Activated naive CD4-positive, alpha-beta T cell treated with anti-CD3 and anti-CD28 coated beads, Interleukin-2, amount 50 U/mL, for 72 hours (primary cell): ENCODE data around the gene C2CD2L. TPM values are rescaled to one million over a fixed set of nuclear protein-coding genes. Genes with fewer than 3 reads are reported as not detected.
"Not testable (repeated sequence)": the region's sequence is repeated elsewhere in the genome, so short reads cannot be mapped to it uniquely, and the experiment has no call there.

Experiments
- ATAC-seq, 2 donors: fragments of 150-1000 bp; cut with Tn5 transposase; 2 replicates each; pipeline ENCODE4 v1.10.0; 2021; ENCODE audit warnings: mild to moderate bottlenecking in 2 of 2, moderate library complexity in 2 of 2
- DNase-seq, 2 donors: peaks; one replicate each; pipeline ENCODE4 v3.0.0; 2021 to 2022; ENCODE audit warnings: low spot score in 2 of 2
- H3K27ac Mint-ChIP-seq, 2 donors: one replicate each; pipeline ENCODE4 v1.8.0; 2022; ENCODE audit warnings: mild to moderate bottlenecking in 2 of 2, mixed read lengths in 2 of 2
- H3K36me3 Mint-ChIP-seq, 2 donors: one replicate each; pipeline ENCODE4 v1.8.0; 2022; ENCODE audit warnings: mixed read lengths in 2 of 2
- H3K9me3 Mint-ChIP-seq, 2 donors: one replicate each; pipeline ENCODE4 v1.8.0; 2022; ENCODE audit warnings: mixed read lengths in 2 of 2
- total RNA-seq, 2 donors: library from RNA; stranded (reverse); gene quantifications; one replicate each; pipeline ENCODE4 v1.2.3, GENCODE V29; 2022

C2CD2L gene
- total RNA-seq, 2 donors from 2014 or later: 19.1 to 43.2 TPM

GRCh38 chr11:119121008-119121810 is 14.1 kb downstream of the C2CD2L start, which contains the start of gene HINFP:
Gene HINFP, plus strand, starts transcription at chr11:119121580. Its CDS starts 5,365 bp downstream, at chr11:119126945.
- DNase-seq (peak; percentile 98 to 99), ATAC-seq (peak; percentile 98 to 99)
- H3K27ac Mint-ChIP-seq: peak within 1 kb of the TSS; percentile 88 to 96
- no peaks in the 10 kb centered on the region for H3K9me3 Mint-ChIP-seq
- peaks cover 18 to 25% of the 10 kb centered on the region in 2 donors for H3K36me3 Mint-ChIP-seq

- peak in 1 of 2 donors; percentile 10 for ATAC-seq
- DNase-seq: no peak
- Mint-ChIP-seq H3K27ac (peak overlapping the region; percentile 88 to 96), H3K36me3 (peaks cover 19 to 21% of the 10 kb centered on the region in 2 donors), H3K9me3 (no peaks in the 10 kb centered on the region)
Measured at GRCh38 chr11:119121811-119122124, 14.6 kb downstream of the C2CD2L start.

GRCh38 chr11:119125821-119126220 is 18.7 kb downstream of the C2CD2L start:
- Mint-ChIP-seq H3K27ac (no peak overlapping the region), H3K36me3 (peaks cover 13 to 17% of the 10 kb centered on the region in 2 donors), H3K9me3 (no peaks in the 10 kb centered on the region)
- DNase-seq: no peak
- no peak for ATAC-seq

- Mint-ChIP-seq H3K9me3 (no peaks in the 10 kb centered on the region), H3K36me3 (peaks cover 12 to 21% of the 10 kb centered on the region in 2 donors), H3K27ac (peak overlapping the region; percentile 35 to 74)
- DNase-seq: no peak
- ATAC-seq: no peak
Measured at GRCh38 chr11:119126675-119127268, 19.6 kb downstream of the C2CD2L start.

GRCh38 chr11:119130662-119131061 is 23.5 kb downstream of the C2CD2L start:
- ATAC-seq (no peak), DNase-seq (no peak)
- Mint-ChIP-seq H3K27ac (peak overlapping the region; percentile 5 to 72), H3K9me3 (no peaks in the 10 kb centered on the region), H3K36me3 (peaks cover 8 to 22% of the 10 kb centered on the region in 2 donors)

- Mint-ChIP-seq H3K27ac (no peak overlapping the region), H3K36me3 (peaks cover 8 to 19% of the 10 kb centered on the region in 2 donors), H3K9me3 (no peaks in the 10 kb centered on the region)
- DNase-seq (no peak), ATAC-seq (peak in 1 of 2 donors; percentile 44)
Measured at GRCh38 chr11:119134389-119134978, 27.3 kb downstream of the C2CD2L start.

GRCh38 chr11:119139276-119139675 is 32.1 kb downstream of the C2CD2L start:
- not testable (repeated sequence) for H3K9me3 Mint-ChIP-seq, H3K36me3 Mint-ChIP-seq, DNase-seq, H3K27ac Mint-ChIP-seq, ATAC-seq

- DNase-seq: no peak
- no peaks in the 10 kb centered on the region for H3K9me3 Mint-ChIP-seq
- no peak overlapping the region for H3K27ac Mint-ChIP-seq
- no peaks in the 10 kb centered on the region for H3K36me3 Mint-ChIP-seq
- peak; percentile 36 to 66 for ATAC-seq
Measured at GRCh38 chr11:119144825-119145486, 37.8 kb downstream of the C2CD2L start.

GRCh38 chr11:119145551-119145950 is 38.4 kb downstream of the C2CD2L start:
- Mint-ChIP-seq H3K36me3 (no peaks in the 10 kb centered on the region), H3K9me3 (no peaks in the 10 kb centered on the region), H3K27ac (no peak overlapping the region)
- no peak for DNase-seq
- no peak for ATAC-seq

GRCh38 chr11:119147604-119148333 is 40.6 kb downstream of the C2CD2L start:
- H3K36me3 Mint-ChIP-seq: no peaks in the 10 kb centered on the region
- H3K27ac Mint-ChIP-seq: no peak overlapping the region
- ATAC-seq (no peak), DNase-seq (no peak)
- no peaks in the 10 kb centered on the region for H3K9me3 Mint-ChIP-seq

- DNase-seq: no peak
- Mint-ChIP-seq H3K9me3 (no peaks in the 10 kb centered on the region), H3K36me3 (no peaks in the 10 kb centered on the region), H3K27ac (no peak overlapping the region)
- ATAC-seq: no peak
Measured at GRCh38 chr11:119148720-119149017, 41.5 kb downstream of the C2CD2L start.

GRCh38 chr11:119149018-119149785 is 42.1 kb downstream of the C2CD2L start, which contains the start of gene ABCG4:
Gene ABCG4, plus strand, starts transcription at chr11:119149052. Its CDS starts 914 bp downstream, at chr11:119149966.
- Mint-ChIP-seq H3K36me3 (no peaks in the 10 kb centered on the region), H3K27ac (no peak within 1 kb of the TSS), H3K9me3 (no peaks in the 10 kb centered on the region)
- ATAC-seq (peak; percentile 53 to 75), DNase-seq (peak in 1 of 2 donors; percentile 38)

- no peak for ATAC-seq
- H3K27ac Mint-ChIP-seq: no peak overlapping the region
- no peak for DNase-seq
- H3K36me3 Mint-ChIP-seq: no peaks in the 10 kb centered on the region
- no peaks in the 10 kb centered on the region for H3K9me3 Mint-ChIP-seq
Measured at GRCh38 chr11:119149786-119150275, 42.7 kb downstream of the C2CD2L start.

GRCh38 chr11:119152043-119152442 is 44.9 kb downstream of the C2CD2L start:
- Mint-ChIP-seq H3K9me3 (no peaks in the 10 kb centered on the region), H3K36me3 (no peaks in the 10 kb centered on the region), H3K27ac (no peak overlapping the region)
- ATAC-seq (no peak), DNase-seq (no peak)

GRCh38 chr11:119152604-119153003 is 45.5 kb downstream of the C2CD2L start:
- DNase-seq: no peak
- no peaks in the 10 kb centered on the region for H3K36me3 Mint-ChIP-seq

More at GRCh38 chr11:119152604-119153003, 45.5 kb downstream of the C2CD2L start:
- no peaks in the 10 kb centered on the region for H3K9me3 Mint-ChIP-seq
- ATAC-seq: no peak
- no peak overlapping the region for H3K27ac Mint-ChIP-seq
